ENCODE measurements around the gene NFATC2.

GRCh38 chr20:51513545-51513944 is 29.0 kb downstream of the NFATC2 start:
- TF ChIP-seq CTCF (IDR thresholded peaks at IDR 0.05 in 2 of 3, conservative IDR thresholded peaks at IDR 0.05 in 1 of 3; ENCODE audit: borderline replicate concordance in 1 of 3, insufficient read depth in 1 of 3, low read depth in 2 of 3, low read length in 2 of 3) (no peak), POLR2A (IDR thresholded peaks at IDR 0.05; ENCODE audit: borderline replicate concordance, extremely low read depth, insufficient read depth, insufficient read length) (no peak), SRF (IDR thresholded peaks at IDR 0.05; ENCODE audit: low read depth) (no peak), EZH2 (IDR thresholded peaks at IDR 0.05) (no peak), FOSL1 (IDR thresholded peaks at IDR 0.05; ENCODE audit: low read depth) (no peak), EZH2phosphoT487 (IDR thresholded peaks at IDR 0.05; ENCODE audit: borderline replicate concordance) (no peak), TCF7L2 (IDR thresholded peaks at IDR 0.05; ENCODE audit: borderline replicate concordance, extremely low read depth, insufficient read depth, insufficient read length) (no peak), POLR2AphosphoS5 (IDR thresholded peaks at IDR 0.05; ENCODE audit: low read depth, low read length) (no peak), YY1 (IDR thresholded peaks at IDR 0.05; ENCODE audit: extremely low read depth, insufficient replicate concordance, low read depth, low read length) (no peak)
- TF ChIP-seq, protein P1, sequence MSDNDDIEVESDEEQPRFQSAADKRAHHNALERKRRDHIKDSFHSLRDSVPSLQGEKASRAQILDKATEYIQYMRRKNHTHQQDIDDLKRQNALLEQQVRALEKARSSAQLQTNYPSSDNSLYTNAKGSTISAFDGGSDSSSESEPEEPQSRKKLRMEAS (IDR thresholded peaks at IDR 0.05): no peak

All from HCT116 (cell line).